Inflammatory macrophage treated with lipopolysaccharide for 4 hours (primary cell): Measurements from ENCODE around the gene ALDH1A1.

ENCODE experiments used
- DNase-seq: peaks from one replicate; pipeline ENCODE4 v3.0.0-alpha.2; 2020

ALDH1A1 gene

DNA sequence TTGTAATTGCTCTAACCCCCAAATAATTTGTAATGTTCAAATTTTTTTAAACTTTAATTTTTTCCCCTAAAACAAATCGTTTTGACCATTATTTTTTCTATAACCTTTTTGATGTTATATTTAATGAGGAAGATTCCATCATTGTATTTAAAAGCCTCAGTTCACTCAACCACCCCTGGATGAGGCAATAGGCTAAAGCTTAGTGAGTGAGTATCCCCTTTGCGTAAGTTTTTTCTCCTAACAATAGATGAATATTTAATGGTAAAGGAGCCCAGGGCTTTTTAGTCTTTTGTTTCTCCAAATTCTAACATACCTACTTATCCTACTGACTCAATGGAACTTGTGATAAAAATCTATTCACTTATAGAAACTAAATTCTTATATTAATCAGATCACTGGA, 38.1 kb downstream of the ALDH1A1 start:
- no peak for DNase-seq

GRCh38 chr9:72913382-72914009, 39.4 kb downstream of the ALDH1A1 start:
- DNase-seq, result no peak

GRCh38 chr9:72912476-72913381, 40.1 kb downstream of the ALDH1A1 start:
- DNase-seq, result no peak

- DNase-seq, result no peak
Measured at GRCh38 chr9:72911816-72912215, 41.0 kb downstream of the ALDH1A1 start.

- DNase-seq, result no peak
Measured at GRCh38 chr9:72911247-72911775, 41.5 kb downstream of the ALDH1A1 start.

DNA sequence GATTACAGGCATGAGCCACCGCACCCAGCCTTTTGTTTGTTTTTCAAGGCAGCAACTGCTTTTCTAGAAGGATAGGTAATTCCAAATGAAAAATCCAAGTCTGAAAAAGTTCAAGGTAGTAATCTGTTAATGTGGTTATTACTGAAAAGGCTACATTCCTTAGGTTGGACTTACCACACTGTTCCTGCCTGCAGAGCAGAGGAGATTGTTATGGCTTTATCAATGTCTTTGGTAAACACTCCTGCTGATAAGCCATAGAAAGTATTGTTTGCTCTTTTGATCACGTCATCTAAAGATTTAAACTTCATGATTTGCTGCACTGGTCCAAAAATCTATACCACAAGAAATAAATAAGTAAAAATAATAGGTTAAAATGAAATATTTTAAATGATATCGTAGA, 43.4 kb downstream of the ALDH1A1 start:
- no peak for DNase-seq

DNA sequence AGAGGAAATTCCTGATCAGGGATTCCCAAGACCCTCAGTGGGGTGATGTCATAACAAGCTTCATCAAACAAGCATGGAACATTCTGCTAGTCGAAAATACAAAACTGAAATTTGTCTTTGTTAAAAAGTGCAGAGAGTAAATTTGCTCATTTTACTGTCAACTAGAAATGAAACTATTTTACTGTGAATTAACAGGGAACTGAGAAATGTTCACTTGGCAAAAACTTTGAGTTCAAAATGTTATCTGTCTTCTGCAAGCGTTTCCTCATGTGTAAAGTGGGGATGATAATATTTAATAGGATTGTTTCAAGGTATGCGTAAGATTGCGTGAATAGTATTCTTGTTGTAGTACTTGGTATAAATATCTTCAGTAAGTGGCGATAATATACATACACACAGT, 45.4 kb downstream of the ALDH1A1 start:
- peak; percentile 22 for DNase-seq

GRCh38 chr9:72906810-72907209, 46.0 kb downstream of the ALDH1A1 start:
- DNase-seq, result no peak

GRCh38 chr9:72905514-72906480, 47.1 kb downstream of the ALDH1A1 start:
- DNase-seq, result no peak

- no peak for DNase-seq
Measured at GRCh38 chr9:72904267-72905093, 48.4 kb downstream of the ALDH1A1 start.

GRCh38 chr9:72903103-72903502, 49.8 kb downstream of the ALDH1A1 start:
- no peak for DNase-seq

DNA sequence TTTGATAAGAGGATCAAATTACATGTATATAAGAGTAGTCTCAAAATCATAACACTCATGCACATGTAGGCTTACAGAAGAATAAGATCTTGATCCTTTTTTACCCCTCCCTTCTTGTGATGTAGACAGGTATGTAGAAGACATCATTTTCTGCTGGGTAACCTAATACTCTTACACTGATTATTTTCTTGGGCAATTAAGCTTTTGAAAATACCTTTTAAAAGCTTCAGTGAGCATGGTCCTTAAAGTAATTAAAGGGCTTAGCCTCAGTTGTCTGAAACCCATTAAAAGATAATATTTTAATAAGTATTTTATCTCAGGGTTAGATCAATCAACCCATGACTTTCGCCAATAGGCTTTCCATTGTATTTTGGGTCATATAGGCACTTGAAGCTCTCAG, 50.6 kb downstream of the ALDH1A1 start:
- no peak for DNase-seq

DNA sequence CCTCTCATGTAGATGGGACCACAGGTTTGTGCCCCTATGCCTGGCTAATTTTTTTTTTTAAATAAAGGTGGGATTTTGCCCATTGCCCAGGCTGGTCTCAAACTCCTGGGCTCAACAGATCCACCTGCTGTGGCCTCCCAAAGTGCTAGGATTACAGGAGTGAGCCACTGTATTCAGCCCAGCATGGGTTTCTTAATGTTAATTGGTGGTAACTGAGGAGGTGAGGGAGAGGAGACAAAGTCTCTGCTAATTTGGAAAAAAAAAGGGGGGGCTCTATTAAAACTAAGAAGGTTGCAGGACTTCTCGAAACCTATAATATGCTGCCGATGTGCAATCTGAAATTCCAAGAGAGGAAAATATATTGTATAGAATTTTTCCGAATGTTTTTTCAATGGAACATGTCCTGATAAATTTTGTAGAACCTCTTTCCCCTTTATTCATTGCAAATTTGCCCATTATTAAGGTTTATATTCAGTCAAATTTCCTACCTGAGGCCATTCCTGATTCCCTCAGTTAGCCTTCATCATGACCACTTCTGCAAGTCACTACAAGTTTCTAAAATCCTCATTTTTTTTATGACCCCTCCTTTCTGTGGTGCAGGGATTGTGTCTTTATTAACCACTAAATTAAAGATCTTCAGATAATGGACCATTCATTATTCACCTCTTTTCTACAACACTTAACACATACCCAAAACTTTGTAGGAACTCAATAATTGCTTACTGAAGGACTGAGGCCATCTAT, 52.9 kb downstream of the ALDH1A1 start:
- DNase-seq, result no peak

- no peak for DNase-seq
Measured at GRCh38 chr9:72898784-72899733, 53.8 kb downstream of the ALDH1A1 start.

GRCh38 chr9:72898360-72898759, 54.5 kb downstream of the ALDH1A1 start:
- DNase-seq, result no peak

DNA sequence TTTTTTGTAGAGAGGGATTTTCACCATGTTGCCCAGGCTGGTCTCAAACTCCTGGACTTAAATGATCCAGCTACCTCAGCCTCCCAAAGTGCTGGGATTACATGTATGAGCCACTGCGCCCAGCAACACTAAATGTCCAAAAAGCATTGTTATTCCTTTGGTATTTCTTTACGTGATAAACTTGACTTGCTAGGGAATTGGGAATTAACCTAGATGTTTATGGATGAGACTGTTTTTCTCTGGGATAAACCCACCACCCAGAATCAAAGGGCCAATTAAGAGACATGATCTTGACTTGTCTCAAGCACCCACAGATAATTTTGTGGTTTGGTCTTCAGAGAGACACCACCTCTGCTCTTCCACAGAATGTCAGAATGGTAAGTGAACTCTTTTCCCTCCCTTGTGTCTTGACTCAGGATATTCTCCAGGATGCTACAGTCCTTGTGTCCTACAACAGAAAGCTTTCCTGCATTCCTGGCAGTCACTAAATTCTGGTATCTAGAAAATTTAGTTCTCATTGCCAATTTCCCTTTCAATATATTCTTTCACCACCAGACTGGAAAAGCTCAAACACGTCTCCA, 55.7 kb downstream of the ALDH1A1 start:
- DNase-seq, result no peak

GRCh38 chr9:72896439-72896838, 56.4 kb downstream of the ALDH1A1 start:
- DNase-seq, result no peak

DNA sequence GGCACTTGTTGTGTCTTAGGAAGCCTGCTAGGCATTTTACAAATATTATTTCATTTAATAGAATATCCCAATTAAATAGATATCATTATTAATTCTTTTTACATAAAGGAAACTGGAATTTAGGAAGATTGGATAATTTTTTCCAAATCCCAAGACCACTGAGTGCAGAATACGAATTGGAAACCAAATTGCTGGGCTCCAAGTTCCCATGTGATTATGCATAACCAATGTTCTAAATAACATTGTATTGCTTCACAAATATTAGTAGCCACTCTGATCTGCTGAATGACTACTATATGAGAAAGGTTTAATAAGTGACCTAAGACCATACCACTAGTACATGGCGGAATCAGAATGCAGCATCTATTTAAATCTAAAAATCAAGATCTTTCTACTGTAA, 57.7 kb downstream of the ALDH1A1 start:
- no peak for DNase-seq

DNA sequence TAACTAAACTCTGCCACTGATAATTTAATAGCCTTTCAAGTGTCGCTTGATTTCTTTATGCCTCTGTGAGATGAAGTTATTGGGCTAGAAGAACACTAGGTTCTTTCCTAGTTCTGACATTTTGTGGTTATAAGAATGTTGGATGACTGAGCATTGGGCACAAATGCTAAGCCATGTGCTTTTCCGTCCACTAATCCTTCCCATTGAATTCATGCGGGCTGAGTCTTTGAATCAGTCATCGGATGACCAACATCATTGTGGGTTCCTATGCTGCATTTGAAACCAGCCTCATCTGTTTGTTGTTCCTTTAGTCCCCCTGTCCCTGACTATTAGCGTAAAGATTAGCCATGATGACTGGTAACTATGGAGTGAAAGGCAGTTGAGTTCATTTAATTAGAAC, 58.5 kb downstream of the ALDH1A1 start:
- no peak for DNase-seq

- no peak for DNase-seq
Measured at GRCh38 chr9:72893437-72893836, 59.4 kb downstream of the ALDH1A1 start.
